Parietal lobe (tissue), 1 donor: ENCODE data around the gene OSCAR. TPM values are rescaled to one million over a fixed set of nuclear protein-coding genes. Genes with fewer than 3 reads are reported as not detected.

Experiments used
- total RNA-seq: library from RNA; depleted of rRNA; stranded (reverse); fragments of >200 nt; gene quantifications from one replicate; pipeline ENCODE4 v1.2.3, GENCODE V29; 2014

OSCAR gene, protein sequence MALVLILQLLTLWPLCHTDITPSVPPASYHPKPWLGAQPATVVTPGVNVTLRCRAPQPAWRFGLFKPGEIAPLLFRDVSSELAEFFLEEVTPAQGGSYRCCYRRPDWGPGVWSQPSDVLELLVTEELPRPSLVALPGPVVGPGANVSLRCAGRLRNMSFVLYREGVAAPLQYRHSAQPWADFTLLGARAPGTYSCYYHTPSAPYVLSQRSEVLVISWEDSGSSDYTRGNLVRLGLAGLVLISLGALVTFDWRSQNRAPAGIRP
- not detected for total RNA-seq

DNA sequence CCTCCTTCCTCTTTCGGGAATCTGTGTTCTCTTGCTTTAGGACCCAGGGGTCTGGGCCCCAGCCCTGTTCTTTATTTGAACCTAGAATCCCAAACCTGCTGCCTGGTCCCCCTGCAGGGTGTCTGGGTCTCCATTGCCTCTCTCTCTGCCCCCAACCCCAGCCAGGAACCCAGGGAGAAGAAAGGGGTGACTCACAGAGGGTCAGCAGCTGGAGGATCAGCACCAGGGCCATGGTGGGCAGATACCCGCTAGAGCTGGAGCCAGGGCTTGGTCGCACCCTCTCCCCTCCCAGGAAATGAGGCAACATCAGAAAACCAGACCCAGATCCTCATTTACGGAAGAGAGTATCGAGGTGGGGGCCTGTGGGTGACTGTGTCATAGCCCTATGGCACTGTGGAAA is at the start of gene OSCAR:
TSS of gene OSCAR (minus strand) at position 243 of the 400 bp plus-strand sequence. CDS start at position 232, 11 bp downstream.

GRCh38 chr19:54137699-54138488 is 37.3 kb upstream of the OSCAR start, which contains the start of gene CNOT3:
Gene CNOT3 (plus strand): TSS chr19:54137762. CDS start chr19:54142979, 5,217 bp downstream.

GRCh38 chr19:54115109-54116063 is 14.8 kb upstream of the OSCAR start, which contains the start of the genes PRPF31 and TFPT:
Gene PRPF31 (plus strand): TSS chr19:54115754. CDS start chr19:54118279, 2,525 bp downstream.
Gene TFPT (minus strand): TSS chr19:54115657. CDS start chr19:54115269, 388 bp downstream.

DNA sequence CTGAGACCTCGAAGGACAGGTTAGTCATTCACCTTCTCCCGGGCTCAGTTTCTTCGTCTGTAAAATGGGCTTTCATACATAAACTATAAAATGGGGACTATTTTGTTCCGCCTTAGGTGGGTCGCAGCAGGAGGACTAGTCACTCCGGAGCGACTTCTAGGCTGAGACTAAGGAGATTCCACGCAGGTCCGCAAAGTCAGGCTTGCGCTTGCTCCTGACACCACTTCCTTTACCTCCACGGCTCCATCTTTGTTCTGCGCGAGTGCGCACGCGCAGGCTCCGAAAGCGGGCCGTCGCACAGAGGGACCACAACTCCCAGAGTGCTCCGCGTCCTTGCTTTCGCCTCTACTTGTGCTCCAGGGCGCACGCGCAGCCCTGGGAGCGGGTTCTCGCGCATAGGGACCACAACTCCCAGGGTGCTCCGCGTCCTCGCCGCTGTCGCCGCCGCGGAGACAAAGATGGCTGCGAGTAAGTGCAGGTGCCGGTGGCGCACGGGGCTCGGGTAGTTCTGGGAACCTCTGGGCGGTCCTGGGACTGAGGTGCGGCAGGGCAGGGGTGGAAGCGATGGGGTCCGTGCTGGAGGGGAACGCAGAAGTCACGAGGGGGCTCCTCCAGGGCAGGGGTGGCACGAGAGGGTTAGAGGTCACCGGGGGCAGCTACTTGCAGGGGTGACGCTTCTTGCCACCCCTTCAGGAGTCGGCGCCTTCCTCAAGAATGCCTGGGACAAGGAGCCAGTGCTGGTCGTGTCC is 2.0 kb upstream of the OSCAR start, which contains the start of gene NDUFA3:
TSS of gene NDUFA3 (plus strand) at position 435 of the 749 bp plus-strand sequence. CDS start at position 459, 24 bp downstream.

GRCh38 chr19:54081032-54081431 is 19.6 kb downstream of the OSCAR start, which contains the start of gene TARM1:
Gene TARM1 (minus strand): TSS chr19:54081365. CDS start chr19:54081340, 25 bp downstream.

GRCh38 chr19:54063350-54064116 is 37.1 kb downstream of the OSCAR start, which contains the start of gene VSTM1:
Gene VSTM1 (minus strand): TSS chr19:54063897. CDS start chr19:54063777, 120 bp downstream.

Other genes starting within 250 kb of the OSCAR start
- gene MYADM, start 232.9 kb downstream of the OSCAR start, total RNA-seq = 3.4 TPM
- gene PRKCG, start 218.6 kb downstream of the OSCAR start, total RNA-seq = 3.1 TPM
- gene CACNG7, start 191.5 kb downstream of the OSCAR start, total RNA-seq = 10.3 TPM
- 8.5 TPM for gene CACNG8, start 137.9 kb downstream of the OSCAR start, total RNA-seq
- not detected for gene CACNG6, start 109.2 kb downstream of the OSCAR start, total RNA-seq
- gene VSTM1, start 36.9 kb downstream of the OSCAR start, total RNA-seq = not detected
- gene TARM1, start 19.4 kb downstream of the OSCAR start, total RNA-seq = not detected
- 8.1 TPM for gene NDUFA3, start 2.1 kb upstream of the OSCAR start, total RNA-seq
- gene TFPT, start 14.9 kb upstream of the OSCAR start, total RNA-seq = 6.3 TPM
- gene PRPF31, start 15.0 kb upstream of the OSCAR start, total RNA-seq = 31.9 TPM
- gene CNOT3, start 37.0 kb upstream of the OSCAR start, total RNA-seq = 14.1 TPM
- 4.7 TPM for gene LENG1, start 58.9 kb upstream of the OSCAR start, total RNA-seq
- 1.3 TPM for gene TMC4, start 72.4 kb upstream of the OSCAR start, total RNA-seq
- 26.3 TPM for gene MBOAT7, start 88.8 kb upstream of the OSCAR start, total RNA-seq
- gene TSEN34, start 90.5 kb upstream of the OSCAR start, total RNA-seq = 26.0 TPM
- gene RPS9, start 100.1 kb upstream of the OSCAR start, total RNA-seq = 935 TPM
- not detected for gene LILRB3, start 122.2 kb upstream of the OSCAR start, total RNA-seq
- not detected for gene LILRA6, start 142.0 kb upstream of the OSCAR start, total RNA-seq
- gene LILRB5, start 156.5 kb upstream of the OSCAR start, total RNA-seq = not detected
- not detected for gene LILRB2, start 180.3 kb upstream of the OSCAR start, total RNA-seq
- gene LILRA5, start 212.4 kb upstream of the OSCAR start, total RNA-seq = 0.63 TPM
- not detected for gene LILRA4, start 238.4 kb upstream of the OSCAR start, total RNA-seq